CD4-positive, alpha-beta T cell treated with Interferon gamma for 1 hour (primary cell): ENCODE measurements around the gene PCDHGA6.

Experiments used
- DNase-seq: peaks from one replicate; pipeline ENCODE4 v3.0.0-alpha.2; 2020

Gene PCDHGA6

DNA sequence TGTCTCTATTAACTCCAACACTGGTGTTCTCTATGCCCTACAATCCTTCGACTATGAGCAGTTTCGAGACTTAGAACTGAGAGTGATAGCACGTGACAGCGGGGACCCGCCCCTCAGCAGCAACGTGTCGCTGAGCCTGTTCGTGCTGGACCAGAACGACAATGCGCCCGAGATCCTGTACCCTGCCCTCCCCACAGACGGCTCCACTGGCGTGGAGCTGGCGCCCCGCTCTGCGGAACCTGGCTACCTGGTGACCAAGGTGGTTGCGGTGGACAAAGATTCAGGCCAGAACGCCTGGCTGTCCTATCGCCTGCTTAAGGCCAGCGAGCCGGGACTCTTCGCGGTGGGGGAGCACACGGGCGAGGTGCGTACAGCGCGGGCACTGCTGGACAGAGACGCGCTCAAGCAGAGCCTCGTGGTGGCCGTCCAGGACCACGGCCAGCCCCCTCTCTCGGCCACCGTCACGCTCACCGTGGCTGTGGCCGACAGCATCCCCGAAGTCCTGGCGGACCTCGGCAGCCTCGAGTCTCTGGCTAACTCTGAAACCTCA, 49.1 kb downstream of the PCDHGA6 start:
- DNase-seq = no peak

DNA sequence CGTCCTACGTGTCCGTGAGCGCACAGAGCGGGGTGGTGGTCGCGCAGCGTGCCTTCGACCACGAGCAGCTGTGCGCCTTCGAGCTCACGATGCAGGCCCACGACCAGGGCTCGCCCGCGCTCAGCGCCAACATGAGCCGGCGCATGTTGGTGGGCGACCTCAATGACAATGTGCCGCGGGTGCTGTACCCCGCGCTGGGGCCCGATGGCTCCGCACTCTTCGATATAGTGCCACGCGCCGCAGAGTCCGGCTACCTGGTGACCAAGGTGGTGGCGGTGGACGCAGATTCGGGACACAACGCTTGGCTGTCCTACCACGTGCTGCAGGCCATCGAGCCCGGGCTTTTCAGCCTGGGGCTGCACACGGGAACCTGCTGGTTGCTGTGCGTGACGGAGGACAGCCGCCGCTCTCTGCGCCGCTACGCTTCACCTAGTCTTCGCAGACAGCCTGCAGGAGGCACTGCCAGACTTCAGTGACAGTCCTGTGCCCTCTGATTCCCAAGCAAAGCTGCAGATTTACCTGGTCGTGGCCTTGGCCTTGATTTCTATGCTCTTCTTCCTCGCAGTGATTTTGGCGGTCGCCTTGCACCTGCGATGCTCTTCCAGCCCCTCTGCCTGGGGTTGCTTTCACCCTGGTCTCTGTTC, 54.2 kb downstream of the PCDHGA6 start:
- DNase-seq = no peak
